Activated T-helper 9 cell treated with anti-CD3 and anti-CD28 coated beads, Interleukin-2, amount 50 U/mL, for 16 hours (primary cell): ENCODE results near the gene RBM42.
"Not testable (repeated sequence)": the region's sequence is repeated elsewhere in the genome, so short reads cannot be mapped to it uniquely, and the experiment has no call there.

ENCODE experiments used
- DNase-seq: peaks from one replicate; pipeline ENCODE4 v3.0.0-alpha.2; 2020; ENCODE audit warnings: low read depth

Gene RBM42, protein sequence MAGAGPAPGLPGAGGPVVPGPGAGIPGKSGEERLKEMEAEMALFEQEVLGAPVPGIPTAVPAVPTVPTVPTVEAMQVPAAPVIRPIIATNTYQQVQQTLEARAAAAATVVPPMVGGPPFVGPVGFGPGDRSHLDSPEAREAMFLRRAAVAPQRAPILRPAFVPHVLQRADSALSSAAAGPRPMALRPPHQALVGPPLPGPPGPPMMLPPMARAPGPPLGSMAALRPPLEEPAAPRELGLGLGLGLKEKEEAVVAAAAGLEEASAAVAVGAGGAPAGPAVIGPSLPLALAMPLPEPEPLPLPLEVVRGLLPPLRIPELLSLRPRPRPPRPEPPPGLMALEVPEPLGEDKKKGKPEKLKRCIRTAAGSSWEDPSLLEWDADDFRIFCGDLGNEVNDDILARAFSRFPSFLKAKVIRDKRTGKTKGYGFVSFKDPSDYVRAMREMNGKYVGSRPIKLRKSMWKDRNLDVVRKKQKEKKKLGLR

GRCh38 chr19:35628565-35629331 is at the start of gene RBM42:
Gene RBM42 (plus strand): TSS chr19:35629036. CDS start chr19:35629154, 118 bp downstream.
- DNase-seq: peak; percentile 94

DNA sequence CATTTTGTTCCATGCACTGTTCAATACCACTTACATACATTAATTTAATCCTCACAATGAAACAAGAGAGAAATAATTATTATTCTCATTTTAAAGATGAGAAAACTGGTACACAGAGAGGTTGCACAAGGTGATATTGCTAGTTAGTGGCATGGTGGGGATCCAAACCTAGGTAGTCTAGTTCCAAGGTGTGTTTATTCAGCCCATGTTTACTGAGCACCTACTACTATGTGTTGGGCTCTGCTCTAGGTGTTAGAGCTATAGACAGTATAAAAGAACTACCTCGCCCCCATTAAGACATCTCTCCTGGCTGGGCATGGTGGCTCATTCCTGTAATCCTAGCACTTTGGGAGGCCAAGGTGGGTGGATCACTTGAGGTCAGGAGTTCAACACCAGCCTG is 46.1 kb upstream of the RBM42 start:
- no peak for DNase-seq

DNA sequence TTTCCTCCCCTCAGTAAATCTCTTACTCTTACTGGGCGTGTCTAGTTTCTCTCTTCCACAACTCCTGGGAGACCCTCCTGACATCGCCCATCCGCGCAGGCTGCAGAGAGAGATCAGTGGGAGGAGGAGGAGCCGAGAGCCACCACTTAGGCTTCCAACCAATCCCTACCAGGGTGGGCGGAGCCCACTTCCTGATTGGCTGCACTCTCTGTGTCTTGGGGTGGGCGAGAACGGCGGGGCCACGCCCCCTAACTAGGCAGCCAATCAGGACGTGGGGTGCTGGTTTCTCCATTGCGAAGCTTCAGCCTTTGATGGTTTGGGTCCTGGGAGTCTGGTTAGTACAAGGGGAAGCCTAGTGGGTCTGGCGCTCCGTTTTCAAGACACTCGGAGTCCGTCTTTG is 43.0 kb upstream of the RBM42 start, which contains the start of gene PMIS2:
Gene PMIS2 (plus strand): TSS at position 326 of the 400 bp plus-strand sequence. CDS start 87 bp downstream, outside the sequence.
- no peak for DNase-seq

DNA sequence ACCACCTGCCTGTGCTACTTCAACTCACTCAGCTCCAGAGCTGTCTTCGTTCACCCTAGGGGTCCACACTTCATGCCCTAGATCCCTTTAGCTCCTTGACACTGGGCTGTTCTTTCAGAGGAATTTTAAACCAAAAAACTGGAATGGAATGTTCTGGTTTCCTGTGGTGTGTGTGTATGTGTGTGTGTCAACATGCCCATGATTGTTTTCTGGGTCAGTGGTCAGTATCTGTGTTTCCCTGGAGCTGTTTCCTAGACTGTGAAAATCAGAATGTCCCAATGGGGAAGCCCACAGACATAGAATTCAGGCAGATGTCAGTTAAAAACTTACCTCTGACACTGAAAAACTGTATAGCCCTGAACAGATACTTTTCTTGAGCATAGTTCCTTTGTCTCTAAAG is 41.5 kb upstream of the RBM42 start:
- no peak for DNase-seq

- no peak for DNase-seq
Observed at GRCh38 chr19:35590875-35591274, 38.0 kb upstream of the RBM42 start.

DNA sequence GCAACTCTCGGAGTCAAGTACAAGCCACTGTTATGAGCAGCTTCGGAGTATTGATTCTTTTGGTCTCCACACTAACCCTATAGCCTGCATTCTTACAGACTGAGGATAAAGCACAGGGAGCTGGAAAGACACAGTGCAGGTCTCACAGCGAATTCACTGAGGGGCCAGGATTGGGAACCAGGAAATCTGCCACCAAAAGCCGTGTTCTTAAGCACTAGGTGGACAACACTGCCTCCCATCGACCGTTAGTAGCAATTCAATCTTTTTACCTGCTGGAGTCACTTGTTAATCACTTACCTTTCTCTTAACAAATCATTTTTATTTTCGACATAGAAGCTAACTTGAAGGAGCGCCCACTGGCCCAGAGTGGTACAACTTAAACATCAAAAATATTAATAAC is 36.6 kb upstream of the RBM42 start:
- DNase-seq: no peak

- not testable (repeated sequence) for DNase-seq
Observed at GRCh38 chr19:35595026-35595425, 33.8 kb upstream of the RBM42 start.

DNA sequence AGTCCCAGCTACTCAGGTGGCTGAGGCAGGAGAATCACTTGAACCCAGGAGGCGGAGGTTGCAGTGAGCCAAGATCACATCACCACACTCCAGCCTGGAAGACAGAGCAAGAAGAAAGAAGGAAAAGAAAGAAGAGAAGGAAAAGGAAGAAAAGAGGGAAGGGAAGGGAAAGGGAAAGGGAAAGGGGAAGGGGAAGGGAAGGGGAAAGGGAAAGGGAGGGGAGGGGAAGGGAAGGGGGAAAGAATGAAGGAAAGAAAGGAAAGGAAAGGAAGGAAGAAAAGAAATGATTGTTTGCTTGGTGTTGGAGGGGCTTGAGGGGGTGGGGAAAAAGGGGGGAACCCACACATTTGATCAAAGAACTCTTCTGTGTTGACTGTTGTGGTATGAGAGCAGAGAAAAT is 32.9 kb upstream of the RBM42 start:
- DNase-seq: no peak

GRCh38 chr19:35596366-35596999 is 32.4 kb upstream of the RBM42 start:
- no peak for DNase-seq

DNA sequence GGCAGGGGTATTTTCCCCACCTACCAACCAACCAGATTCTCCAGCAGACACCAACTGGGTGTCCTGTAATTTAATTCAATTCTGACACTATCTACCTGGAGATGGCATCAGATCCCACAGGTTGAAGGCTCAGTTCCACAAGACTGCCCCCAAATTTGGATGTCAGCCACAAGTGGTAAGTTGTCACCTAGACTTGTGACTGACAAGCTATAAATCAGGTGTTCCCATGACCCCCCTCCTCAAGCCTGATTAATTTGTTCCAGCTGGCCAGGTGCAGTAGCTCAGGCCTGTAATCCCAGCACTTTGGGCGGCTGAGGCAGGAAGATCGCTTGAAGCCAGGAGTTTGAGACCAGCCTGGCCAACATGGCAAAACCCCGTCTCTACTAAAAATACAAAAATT is 26.9 kb upstream of the RBM42 start:
- no peak for DNase-seq

DNA sequence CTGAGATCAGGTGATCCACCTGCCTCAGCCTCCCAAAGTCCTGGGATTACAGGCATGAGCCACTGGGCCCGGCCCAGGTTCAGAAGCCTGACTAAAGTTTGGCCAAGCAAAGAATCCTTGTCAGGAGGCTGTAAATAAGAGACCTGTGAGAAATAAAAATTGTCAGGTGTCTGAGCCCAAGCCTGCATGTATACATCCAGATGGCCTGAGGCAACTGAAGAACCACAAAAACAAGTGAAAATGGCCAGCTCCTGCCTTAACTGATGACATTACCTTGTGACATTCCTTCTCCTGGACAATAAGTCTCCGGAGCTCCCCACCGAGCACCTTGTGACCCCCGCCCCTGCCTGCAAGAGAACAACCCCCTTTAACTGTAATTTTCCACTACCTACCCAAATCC is 24.4 kb upstream of the RBM42 start:
- DNase-seq: not testable (repeated sequence)

GRCh38 chr19:35607170-35607569 is 21.7 kb upstream of the RBM42 start:
- DNase-seq: not testable (repeated sequence)

- DNase-seq: no peak
Observed at GRCh38 chr19:35607661-35608060, 21.2 kb upstream of the RBM42 start.

GRCh38 chr19:35608251-35608650 is 20.6 kb upstream of the RBM42 start:
- DNase-seq: no peak

GRCh38 chr19:35609851-35610353 is 18.9 kb upstream of the RBM42 start:
- no peak for DNase-seq

DNA sequence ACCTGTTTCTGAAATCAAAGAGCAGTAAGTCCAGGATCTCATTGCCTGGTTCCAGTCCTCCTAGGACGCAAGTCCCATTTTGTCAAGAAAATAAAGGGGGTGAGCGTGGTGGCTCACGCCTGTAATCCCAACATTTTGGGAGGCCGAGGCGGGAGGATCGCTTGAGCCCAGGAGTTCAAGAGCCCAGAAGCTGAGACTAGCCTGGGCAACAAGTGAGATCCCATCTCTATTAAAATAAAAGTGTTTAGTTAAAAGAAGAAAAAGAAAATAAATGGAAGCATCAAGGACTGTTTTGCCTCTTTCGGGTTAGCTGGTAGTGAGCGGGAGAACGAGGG is 16.6 kb upstream of the RBM42 start:
- DNase-seq: no peak

GRCh38 chr19:35612559-35613321 is 16.1 kb upstream of the RBM42 start, which contains the start of gene HAUS5:
Gene HAUS5 (plus strand): TSS chr19:35612735. CDS start chr19:35612795, 60 bp downstream.
- peak; percentile 95 for DNase-seq

DNA sequence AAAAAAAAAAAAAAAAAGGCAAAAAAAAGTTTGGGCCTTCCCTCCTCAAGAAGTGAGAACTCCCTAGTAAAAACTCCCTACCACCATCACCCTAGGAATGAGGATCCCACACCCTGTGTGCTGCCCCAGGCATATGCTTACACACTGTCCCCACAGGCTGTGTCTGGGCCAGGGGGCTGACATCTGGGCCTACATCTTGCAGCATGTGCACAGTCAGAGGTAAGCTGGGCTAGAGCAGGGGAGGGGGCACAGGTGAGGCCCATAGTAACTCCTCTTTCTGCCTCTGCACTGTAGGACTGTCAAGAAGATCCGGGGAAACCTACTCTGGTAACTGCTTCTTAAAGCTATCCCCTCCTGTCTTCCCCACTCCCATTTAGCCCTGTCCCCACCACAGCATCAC is 15.3 kb upstream of the RBM42 start:
- no peak for DNase-seq

DNA sequence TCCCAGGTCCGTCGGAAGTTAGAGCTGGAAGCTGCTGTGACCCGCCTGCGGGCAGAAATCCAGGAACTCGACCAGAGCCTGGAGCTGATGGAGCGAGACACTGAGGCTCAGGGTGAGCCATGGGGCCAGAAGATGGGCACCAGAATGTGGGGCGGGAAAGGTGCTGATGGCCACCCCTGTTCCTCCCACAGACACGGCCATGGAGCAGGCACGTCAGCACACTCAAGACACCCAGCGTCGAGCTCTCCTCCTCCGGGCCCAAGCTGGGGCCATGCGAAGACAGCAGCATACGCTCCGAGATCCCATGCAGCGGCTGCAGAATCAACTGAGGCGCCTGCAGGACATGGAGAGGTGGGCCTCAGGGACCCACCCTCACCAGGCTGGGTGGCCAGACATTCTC is 13.8 kb upstream of the RBM42 start:
- DNase-seq: no peak

- no peak for DNase-seq
Observed at GRCh38 chr19:35618857-35619256, 10.0 kb upstream of the RBM42 start.

DNA sequence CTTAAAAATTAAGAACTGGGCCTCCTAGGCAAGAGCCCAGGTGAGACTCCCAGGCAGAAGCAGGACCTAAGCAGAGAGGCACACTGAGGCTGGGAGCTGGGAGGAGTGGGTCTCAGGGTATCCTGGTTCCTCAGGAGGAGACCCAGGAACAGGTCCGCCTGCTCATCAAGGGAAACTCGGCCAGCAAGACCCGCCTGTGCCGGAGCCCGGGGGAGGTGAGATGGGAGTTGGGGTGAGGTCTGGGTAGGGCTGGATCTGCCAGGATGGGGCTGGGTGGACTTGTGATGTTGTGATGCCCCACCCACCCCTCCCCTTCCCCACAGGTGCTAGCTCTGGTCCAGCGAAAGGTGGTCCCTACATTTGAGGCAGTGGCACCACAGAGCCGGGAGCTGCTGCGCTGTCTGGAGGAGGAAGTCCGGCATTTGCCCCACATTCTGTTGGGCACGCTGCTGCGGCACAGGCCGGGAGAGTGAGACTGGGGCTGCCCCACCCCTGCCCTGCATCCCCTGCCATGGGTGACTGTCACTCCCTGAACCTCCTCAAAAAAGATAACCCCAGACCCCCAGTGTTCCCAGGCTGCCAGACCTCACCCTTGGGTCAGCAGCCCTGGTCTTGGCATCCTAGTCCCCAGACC is 9.4 kb upstream of the RBM42 start:
- no peak for DNase-seq
